ENCODE results near the gene POLR1H. TPM values are rescaled to one million over a fixed set of nuclear protein-coding genes. Genes with fewer than 3 reads are reported as not detected.

POLR1H gene
- total RNA-seq, 2 experiments from 2014 or later = 69.4 to 73.2 TPM

GRCh38 chr6:30100585-30101443 is 39.7 kb downstream of the POLR1H start:
- Mint-ChIP-seq H3K9me3 (no peaks in the 10 kb centered on the region), H3K27me3 (peaks cover 35% of the 10 kb centered on the region), H3K4me1 (ENCODE audit: low read depth) (peaks cover 49% of the 10 kb centered on the region), H3K36me3 (no peaks in the 10 kb centered on the region), H3K27ac (no peak overlapping the region), H3K4me3 (peak overlapping the region; percentile 64)
- intact Hi-C loops (cut with micrococcal nuclease) = no loop called here
- peak; percentile 36 for DNase-seq
- POLR2A ChIA-PET = no interaction called here
- CTCF ChIA-PET = interaction anchor here (0.6 to 12.8 kb wide), 14 partner anchors 8 to 450 kb away, joined by 3 to 491 read pairs (median 4); partner anchors contain the start of genes POLR1H, PPP1R11 and TRIM40

DNA sequence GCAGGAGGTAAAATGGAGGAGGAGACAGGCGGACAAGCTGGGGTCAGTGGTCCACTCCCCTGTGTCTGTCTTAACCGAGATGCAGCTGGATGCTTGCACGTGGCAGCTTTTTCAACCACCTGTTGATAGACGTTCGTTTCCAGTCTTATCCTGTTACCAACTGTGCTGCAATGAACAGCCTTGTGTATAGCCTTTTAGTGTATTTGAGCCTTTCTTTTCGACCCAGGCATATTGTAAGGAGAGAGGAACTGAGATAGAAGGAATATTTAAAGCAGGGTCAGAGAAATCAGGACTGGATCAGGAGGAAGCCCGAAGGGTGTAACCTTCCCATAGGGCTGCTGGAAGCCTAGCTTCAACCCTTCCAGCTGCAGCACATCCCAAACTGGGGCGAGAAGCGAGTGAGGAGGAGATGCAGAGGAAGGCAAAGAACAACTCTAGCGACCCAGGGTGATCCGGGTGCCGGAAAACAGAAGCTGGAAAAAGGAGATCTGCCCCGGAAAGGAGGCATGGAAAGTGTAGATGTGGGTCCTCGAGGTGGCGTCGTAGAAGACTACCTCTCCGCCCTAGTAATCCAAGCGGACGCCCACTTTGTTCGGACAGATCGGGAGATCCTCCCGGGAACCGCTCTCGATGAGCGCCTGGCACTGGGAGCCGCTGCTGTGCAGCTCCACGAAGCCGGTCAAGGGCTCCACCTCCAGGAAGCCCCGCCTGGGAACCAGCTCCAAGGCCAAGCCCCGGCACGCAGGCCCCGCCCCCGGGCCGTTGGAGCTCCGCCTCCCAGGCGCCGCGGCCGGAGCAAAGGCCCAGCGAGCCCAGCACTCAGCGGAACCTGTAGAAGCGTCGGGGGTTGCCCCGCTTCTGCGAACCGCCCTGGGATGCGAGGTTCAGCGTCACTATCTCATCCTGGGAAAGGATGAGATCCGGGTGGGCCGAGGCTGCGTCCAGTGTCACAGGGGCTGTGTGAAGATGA is 40.7 kb downstream of the POLR1H start:
- peaks cover 35% of the 10 kb centered on the region for H3K27me3 Mint-ChIP-seq
- peaks cover 49% of the 10 kb centered on the region for H3K4me1 Mint-ChIP-seq (ENCODE audit: low read depth)
- intact Hi-C loops (cut with micrococcal nuclease) = loop anchor here (2.0 kb wide), 1 partner anchor 35 kb away; the partner anchor contains the start of gene PPP1R11
- ChIA-PET POLR2A (interaction anchor here (1.0 kb wide), 1 partner anchor 35 kb away, joined by 4 read pairs; the partner anchor contains the start of gene PPP1R11), CTCF (interaction anchor here (0.6 to 12.8 kb wide), 22 partner anchors 9 to 451 kb away, joined by 3 to 491 read pairs (median 4); partner anchors contain the start of genes POLR1H, PPP1R11, TRIM26 and TRIM40)
- H3K27ac Mint-ChIP-seq = no peak overlapping the region
- DNase-seq = peak; percentile 78
- no peaks in the 10 kb centered on the region for H3K9me3 Mint-ChIP-seq
- H3K4me3 Mint-ChIP-seq = peak overlapping the region; percentile 64
- no peaks in the 10 kb centered on the region for H3K36me3 Mint-ChIP-seq

DNA sequence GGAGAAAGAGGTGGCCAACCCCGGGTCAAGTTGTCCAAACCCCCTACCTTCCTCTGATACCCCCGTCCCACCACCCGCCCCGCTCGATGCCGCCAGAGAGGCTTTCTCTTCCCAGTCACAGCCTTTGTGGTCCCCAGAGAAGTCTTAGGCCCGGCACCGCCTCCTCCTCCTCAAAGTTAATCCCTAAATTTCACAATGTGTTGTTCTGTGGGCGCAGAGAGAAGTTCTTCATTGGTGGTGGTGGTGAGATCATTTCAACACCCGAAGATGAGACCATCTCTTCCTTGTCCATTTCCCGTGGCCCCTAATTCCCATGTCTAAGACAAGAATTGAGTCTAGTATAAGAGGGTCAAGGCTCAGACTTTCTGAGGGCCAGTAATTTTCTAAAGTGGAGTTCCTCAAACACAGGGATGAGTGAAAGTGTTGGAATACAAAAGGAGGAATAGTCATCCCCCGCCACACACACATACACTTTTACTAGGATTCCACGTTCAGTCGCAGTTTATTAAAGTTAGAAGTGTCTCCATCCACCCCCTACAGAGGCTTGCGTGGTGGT is 41.4 kb downstream of the POLR1H start:
- H3K4me3 Mint-ChIP-seq = peak overlapping the region; percentile 50
- ChIA-PET CTCF (interaction anchor here (0.5 to 12.8 kb wide), 38 partner anchors 8 to 361 kb away, joined by 3 to 491 read pairs (median 6); partner anchors contain the start of genes POLR1H, PPP1R11, TRIM26 and TRIM31), POLR2A (interaction anchor here (1.0 kb wide), 2 partner anchors 36 to 66 kb away, joined by 3 to 4 read pairs; partner anchors contain the start of gene PPP1R11)
- intact Hi-C loops (cut with micrococcal nuclease) = loop anchor here (2.0 kb wide), 1 partner anchor 36 kb away; the partner anchor contains the start of gene PPP1R11
- H3K27me3 Mint-ChIP-seq = peaks cover 37% of the 10 kb centered on the region
- peak; percentile 13 for DNase-seq
- H3K9me3 Mint-ChIP-seq = no peaks in the 10 kb centered on the region
- no peak overlapping the region for H3K27ac Mint-ChIP-seq
- peaks cover 45% of the 10 kb centered on the region for H3K4me1 Mint-ChIP-seq (ENCODE audit: low read depth)
- no peaks in the 10 kb centered on the region for H3K36me3 Mint-ChIP-seq

- H3K36me3 Mint-ChIP-seq = no peaks in the 10 kb centered on the region
- H3K4me3 Mint-ChIP-seq = peak overlapping the region; percentile 73
- ChIA-PET POLR2A (interaction anchor here (1.0 to 1.9 kb wide), 4 partner anchors 28 to 65 kb away, joined by 3 to 5 read pairs (median 3); partner anchors contain the start of gene RNF39), CTCF (interaction anchor here (0.5 to 12.8 kb wide), 39 partner anchors 9 to 361 kb away, joined by 3 to 491 read pairs (median 4); partner anchors contain the start of genes POLR1H, PPP1R11, TRIM26 and TRIM31)
- intact Hi-C loops (cut with micrococcal nuclease) = loop anchor here (1.0 to 2.0 kb wide), 3 partner anchors 28 to 67 kb away; partner anchors contain the start of gene PPP1R11
- DNase-seq = peak; percentile 91
- H3K27ac Mint-ChIP-seq = no peak overlapping the region
- H3K27me3 Mint-ChIP-seq = peaks cover 41% of the 10 kb centered on the region
- H3K4me1 Mint-ChIP-seq (ENCODE audit: low read depth) = peaks cover 41% of the 10 kb centered on the region
- no peaks in the 10 kb centered on the region for H3K9me3 Mint-ChIP-seq
Observed at GRCh38 chr6:30102970-30103871, 42.2 kb downstream of the POLR1H start.

DNA sequence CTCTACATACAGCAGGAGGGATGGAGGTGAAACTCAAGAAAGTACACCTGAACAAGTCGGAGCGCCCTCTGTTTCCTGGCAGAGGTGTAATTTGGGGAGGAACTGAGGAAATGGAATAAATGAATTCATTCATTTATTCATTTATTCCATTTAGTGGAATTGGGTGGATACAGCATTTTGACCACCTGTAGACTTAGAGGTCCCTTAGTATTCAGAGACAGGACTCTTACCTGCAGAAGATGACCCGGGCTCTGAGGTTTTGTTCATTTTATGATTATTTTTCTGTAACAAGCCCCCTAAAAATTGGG is 42.8 kb downstream of the POLR1H start:
- intact Hi-C loops (cut with micrococcal nuclease) = loop anchor here (1.0 to 2.0 kb wide), 3 partner anchors 27 to 66 kb away; partner anchors contain the start of gene PPP1R11
- POLR2A ChIA-PET = interaction anchor here (1.0 to 1.9 kb wide), 3 partner anchors 27 to 38 kb away, joined by 3 to 5 read pairs (median 3); partner anchors contain the start of gene RNF39
- peak overlapping the region; percentile 73 for H3K4me3 Mint-ChIP-seq

DNA sequence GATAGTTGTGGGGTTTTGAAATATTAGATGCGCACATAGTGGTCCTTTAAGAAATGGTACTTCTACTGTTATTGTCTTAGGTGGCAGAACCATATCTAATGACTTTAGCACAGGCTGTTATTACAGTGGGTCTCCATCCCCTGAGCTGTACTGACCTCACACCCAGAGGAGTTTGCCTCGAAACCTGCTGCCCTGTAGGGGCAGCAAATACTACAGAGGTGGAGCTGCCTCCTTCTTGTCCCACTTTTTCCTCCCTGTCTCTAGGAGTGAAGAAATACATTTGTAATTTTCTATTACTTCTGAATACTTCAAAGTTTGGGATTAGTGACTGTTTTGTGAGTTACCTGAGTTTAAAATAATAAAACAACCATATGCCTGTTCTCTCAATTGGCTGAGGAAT is 43.6 kb downstream of the POLR1H start:
- intact Hi-C loops (cut with micrococcal nuclease) = no loop called here
- POLR2A ChIA-PET = interaction anchor here (1.9 kb wide), 1 partner anchor 26 kb away, joined by 5 read pairs; no protein-coding TSS in a partner anchor

More for the DNA sequence above, 42.8 kb downstream of the POLR1H start:
- Mint-ChIP-seq H3K9me3 (no peaks in the 10 kb centered on the region), H3K4me1 (ENCODE audit: low read depth) (peaks cover 37% of the 10 kb centered on the region), H3K27ac (no peak overlapping the region), H3K27me3 (peaks cover 39% of the 10 kb centered on the region), H3K36me3 (no peaks in the 10 kb centered on the region)
- CTCF ChIA-PET = interaction anchor here (0.6 to 12.8 kb wide), 29 partner anchors 9 to 360 kb away, joined by 3 to 491 read pairs (median 6); partner anchors contain the start of genes POLR1H, TRIM26, TRIM31 and TRIM40
- no peak for DNase-seq

GRCh38 chr6:30111266-30111856 is 50.3 kb downstream of the POLR1H start:
- Mint-ChIP-seq H3K36me3 (no peaks in the 10 kb centered on the region), H3K4me1 (ENCODE audit: low read depth) (peaks cover 20% of the 10 kb centered on the region), H3K9me3 (no peaks in the 10 kb centered on the region), H3K4me3 (no peak overlapping the region), H3K27me3 (peaks cover 37% of the 10 kb centered on the region), H3K27ac (no peak overlapping the region)
- POLR2A ChIA-PET = interaction anchor here (0.6 kb wide), 1 partner anchor 464 kb away, joined by 3 read pairs; no protein-coding TSS in a partner anchor
- CTCF ChIA-PET = interaction anchor here (3.8 to 12.8 kb wide), 2 partner anchors 7 to 18 kb away, joined by 19 to 491 read pairs; partner anchors contain the start of gene TRIM40
- DNase-seq = no peak
- intact Hi-C loops (cut with micrococcal nuclease) = no loop called here

More for the DNA sequence above, 43.6 kb downstream of the POLR1H start:
- CTCF ChIA-PET = interaction anchor here (0.5 to 12.8 kb wide), 10 partner anchors 8 to 355 kb away, joined by 3 to 491 read pairs (median 6); partner anchors contain the start of genes TRIM31 and TRIM40
- Mint-ChIP-seq H3K27ac (no peak overlapping the region), H3K9me3 (no peaks in the 10 kb centered on the region), H3K4me1 (ENCODE audit: low read depth) (peaks cover 36% of the 10 kb centered on the region), H3K4me3 (no peak overlapping the region), H3K36me3 (no peaks in the 10 kb centered on the region), H3K27me3 (peaks cover 36% of the 10 kb centered on the region)
- DNase-seq = no peak

DNA sequence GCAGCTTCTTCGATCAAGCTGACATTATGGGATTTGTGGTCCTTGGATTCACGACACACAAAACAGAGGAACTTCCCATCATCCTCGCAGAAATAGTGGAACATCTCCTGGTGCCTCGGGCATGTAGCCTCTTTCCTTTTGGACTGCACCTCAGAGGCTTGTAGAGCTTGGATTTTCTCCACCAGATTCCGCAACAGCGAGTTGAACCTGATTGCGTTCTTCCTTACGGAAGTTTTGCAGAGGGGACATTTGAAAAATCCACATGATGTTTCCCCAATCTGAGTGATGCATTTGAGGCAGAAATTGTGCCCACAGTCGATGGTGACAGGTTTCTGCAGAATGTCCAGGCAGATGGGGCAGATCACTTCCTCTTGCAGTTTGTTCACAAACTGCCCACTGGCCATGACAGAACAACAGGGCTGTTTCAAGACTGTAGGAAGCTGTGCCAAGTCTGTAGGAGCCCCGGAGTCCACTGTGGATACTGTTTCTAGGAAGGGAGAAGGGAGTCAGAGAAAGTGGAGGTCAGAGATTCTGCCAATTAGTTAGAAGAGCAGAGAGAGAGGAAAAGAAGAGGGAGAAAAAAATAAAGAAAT is 51.4 kb downstream of the POLR1H start:
- CTCF ChIA-PET = interaction anchor here (3.8 to 12.8 kb wide), 2 partner anchors 8 to 17 kb away, joined by 19 to 491 read pairs; partner anchors contain the start of gene TRIM40
- intact Hi-C loops (cut with micrococcal nuclease) = loop anchor here (2.0 kb wide), 1 partner anchor 16 kb away; no protein-coding TSS in a partner anchor
- Mint-ChIP-seq H3K4me3 (no peak overlapping the region), H3K36me3 (no peaks in the 10 kb centered on the region), H3K27ac (no peak overlapping the region), H3K9me3 (no peaks in the 10 kb centered on the region), H3K4me1 (ENCODE audit: low read depth) (peaks cover 20% of the 10 kb centered on the region), H3K27me3 (peaks cover 35% of the 10 kb centered on the region)
- no peak for DNase-seq
- POLR2A ChIA-PET = interaction anchor here (0.6 kb wide), 1 partner anchor 20 kb away, joined by 3 read pairs; no protein-coding TSS in a partner anchor

- Mint-ChIP-seq H3K9me3 (no peaks in the 10 kb centered on the region), H3K27me3 (peaks cover 32% of the 10 kb centered on the region), H3K4me3 (no peak within 1 kb of the TSS), H3K36me3 (no peaks in the 10 kb centered on the region), H3K4me1 (ENCODE audit: low read depth) (peaks cover 17% of the 10 kb centered on the region), H3K27ac (no peak within 1 kb of the TSS)
- ChIA-PET POLR2A (no interaction called here), CTCF (interaction anchor here (3.8 to 12.8 kb wide), 2 partner anchors 9 to 16 kb away, joined by 19 to 491 read pairs; partner anchors contain the start of gene TRIM40)
- intact Hi-C loops (cut with micrococcal nuclease) = loop anchor here (2.0 kb wide), 1 partner anchor 16 kb away; no protein-coding TSS in a partner anchor
- peak; percentile 21 for DNase-seq
Observed at GRCh38 chr6:30113003-30113759, 52.1 kb downstream of the POLR1H start, which contains the start of gene TRIM31. TRIM31 (minus strand) TSS chr6:30113090; CDS start chr6:30112805, 285 bp downstream.
